DMS153 treated with DMSO at 0.1 percent for 48 hours (cell line): ENCODE measurements around the gene COX7A2.
A peak's percentile ranks its signal among the peaks of the same experiment; 100 is the strongest.

Experiments
- DNase-seq: peaks from one replicate; lab custom pipeline; 2025; ENCODE audit not compliant: unreplicated experiment; lab: John Stamatoyannopoulos, UW

Gene COX7A2

DNA sequence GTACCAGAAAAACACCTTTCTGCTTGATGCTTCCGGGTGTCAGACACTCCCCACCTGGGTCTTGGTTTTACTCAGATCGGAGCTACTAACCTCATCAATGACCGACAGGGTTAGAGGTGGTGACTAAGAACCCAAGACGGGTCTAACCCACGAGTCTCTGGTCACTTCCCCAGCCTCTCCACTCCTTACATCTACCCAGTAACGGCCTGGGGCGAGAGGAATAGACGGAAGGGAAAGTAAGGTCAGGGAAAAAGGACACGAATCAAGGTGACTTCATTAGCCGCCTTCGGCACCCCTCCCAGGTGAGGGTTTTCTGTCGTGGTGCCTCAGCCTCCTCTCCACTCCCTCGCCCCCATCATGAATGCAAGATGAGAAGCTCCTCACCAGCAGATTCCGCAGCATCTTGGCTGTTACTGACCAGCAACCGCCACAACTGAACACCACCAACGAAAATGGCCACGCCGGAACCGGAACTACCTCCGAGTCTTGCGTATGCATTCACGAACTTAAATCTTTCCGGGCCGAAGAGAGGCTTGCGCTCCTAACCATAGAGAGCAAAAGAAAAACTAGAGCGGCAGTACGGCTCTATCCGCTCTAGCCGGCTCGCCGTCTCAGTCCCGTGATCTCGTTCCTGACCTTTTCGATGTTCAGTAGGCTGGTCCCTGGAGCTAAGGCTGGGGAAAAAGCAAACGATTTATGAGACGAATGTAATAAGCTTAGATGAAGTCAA is at the start of gene COX7A2:
TSS of gene COX7A2 (minus strand) at position 469 of the 730 bp plus-strand sequence. CDS start at position 402, 67 bp downstream.
- peak; percentile 100 for DNase-seq

DNA sequence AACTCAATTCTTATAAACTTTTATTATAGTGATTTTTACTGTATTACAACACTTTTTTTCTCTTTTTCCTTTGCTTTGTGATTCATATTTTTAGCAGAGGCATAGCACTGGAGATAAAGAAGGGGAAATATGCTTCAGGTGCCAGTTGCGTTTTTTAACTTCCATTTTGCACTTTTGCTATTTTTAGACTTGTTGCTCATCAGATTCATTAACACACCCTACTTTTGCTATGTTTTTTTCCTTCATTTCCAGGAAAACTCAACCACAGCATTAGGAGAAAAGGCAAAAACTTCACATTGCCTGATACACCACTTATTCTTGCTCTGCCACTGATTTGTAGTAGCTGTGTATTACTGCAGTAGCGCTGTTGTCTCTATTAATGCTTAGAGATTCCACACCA is 49.0 kb upstream of the COX7A2 start:
- no peak for DNase-seq

GRCh38 chr6:75291744-75292143 is 48.1 kb upstream of the COX7A2 start:
- no peak for DNase-seq

DNA sequence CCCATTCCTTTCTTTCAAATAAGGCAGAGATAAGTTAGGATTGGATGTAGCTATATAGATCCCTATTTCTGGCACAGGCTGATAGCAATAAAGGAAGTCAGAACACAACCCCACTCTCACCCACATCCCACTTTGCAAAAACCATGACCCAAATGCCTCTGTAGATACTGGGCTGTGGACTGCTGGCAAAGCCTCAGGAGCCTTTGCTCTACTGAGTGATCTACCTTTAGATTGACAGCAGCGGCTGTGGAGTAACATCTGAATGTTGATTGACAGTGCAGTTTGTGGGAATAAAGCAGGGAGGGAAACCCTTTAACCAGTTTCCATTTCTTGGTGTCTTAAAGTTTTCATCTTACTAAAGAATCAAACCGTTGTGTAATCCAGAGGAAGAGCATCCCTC is 47.7 kb upstream of the COX7A2 start:
- no peak for DNase-seq

DNA sequence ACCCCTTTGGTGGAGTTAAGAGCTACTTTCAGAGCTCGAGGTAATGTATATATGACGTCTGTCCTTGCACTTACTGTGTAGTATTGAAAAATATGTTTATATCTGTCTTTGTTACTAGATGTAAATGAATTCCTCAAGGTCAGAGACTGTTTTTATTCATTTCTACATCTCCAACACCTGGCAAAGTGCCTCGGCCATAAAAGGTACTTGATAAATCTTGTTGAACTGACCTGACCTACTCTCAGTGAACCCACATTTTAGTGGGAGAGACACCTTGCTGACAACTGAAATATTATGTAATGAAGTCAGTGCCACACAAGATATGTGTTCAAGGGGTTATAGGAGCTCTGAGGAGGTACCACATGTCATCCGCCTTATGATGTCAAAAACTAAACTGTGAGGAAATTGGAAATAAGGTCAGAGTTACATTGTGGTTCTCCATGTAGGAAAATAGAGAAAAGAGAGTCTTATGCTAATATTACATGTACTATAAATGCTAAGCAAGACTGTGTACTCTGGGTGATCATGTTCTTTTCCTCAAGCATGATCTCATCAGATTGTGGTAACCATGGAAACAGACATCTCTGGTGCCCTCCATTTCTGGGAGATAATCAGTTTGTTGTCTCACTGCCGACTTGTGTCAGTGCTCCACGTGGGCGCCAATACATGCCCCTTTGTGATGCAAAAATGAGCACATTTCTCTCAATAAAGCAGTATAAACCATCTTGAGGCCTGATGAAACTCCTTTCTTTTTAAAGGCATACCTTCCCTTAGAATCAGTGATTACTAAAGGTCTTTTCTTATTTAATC is 46.7 kb upstream of the COX7A2 start:
- no peak for DNase-seq

GRCh38 chr6:75288023-75288422 is 44.4 kb upstream of the COX7A2 start:
- DNase-seq: no peak

- DNase-seq: no peak
Measured at GRCh38 chr6:75287424-75287823, 43.8 kb upstream of the COX7A2 start.

DNA sequence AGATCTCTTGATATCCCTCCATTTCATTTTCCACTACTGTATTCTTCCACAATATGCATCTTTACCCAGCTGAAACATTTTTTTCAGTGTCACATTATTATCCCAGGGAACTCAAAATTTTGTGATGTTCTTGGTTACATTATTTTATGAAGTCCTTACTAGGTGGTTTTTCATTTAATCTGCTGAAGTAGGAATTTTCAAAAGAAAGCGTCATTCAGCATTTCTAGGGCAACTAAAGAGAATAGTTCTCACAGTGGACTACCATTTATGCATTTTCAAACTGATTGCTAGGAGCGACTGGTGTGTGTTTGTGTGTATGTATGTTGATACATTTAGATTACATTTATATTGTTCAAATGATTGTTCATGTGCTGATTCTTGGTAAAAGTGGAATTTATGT is 43.4 kb upstream of the COX7A2 start:
- no peak for DNase-seq

DNA sequence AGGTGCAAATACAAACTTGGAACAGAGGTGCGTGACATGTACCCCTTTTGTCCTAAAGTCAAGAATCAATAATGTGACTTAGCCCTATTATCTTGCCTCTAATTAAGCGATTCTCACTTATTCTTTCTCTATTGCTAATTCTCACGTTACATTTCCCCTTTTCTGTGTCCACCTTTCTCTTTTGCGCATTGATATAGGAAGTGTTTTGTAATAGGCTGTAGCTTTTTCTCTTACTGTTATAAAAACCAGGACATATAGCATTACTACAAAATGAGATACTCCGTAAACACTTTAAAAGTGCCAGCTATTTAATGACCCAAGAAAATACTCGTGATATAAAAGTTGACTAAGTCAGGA is 41.7 kb upstream of the COX7A2 start:
- DNase-seq: no peak

- DNase-seq: peak; percentile 100
Measured at GRCh38 chr6:75284632-75285282, 41.2 kb upstream of the COX7A2 start, which contains the start of gene TMEM30A. Gene TMEM30A (minus strand): TSS chr6:75284792. CDS start chr6:75284638, 154 bp downstream.

GRCh38 chr6:75283907-75284631 is 40.5 kb upstream of the COX7A2 start:
- DNase-seq: peak; percentile 45

DNA sequence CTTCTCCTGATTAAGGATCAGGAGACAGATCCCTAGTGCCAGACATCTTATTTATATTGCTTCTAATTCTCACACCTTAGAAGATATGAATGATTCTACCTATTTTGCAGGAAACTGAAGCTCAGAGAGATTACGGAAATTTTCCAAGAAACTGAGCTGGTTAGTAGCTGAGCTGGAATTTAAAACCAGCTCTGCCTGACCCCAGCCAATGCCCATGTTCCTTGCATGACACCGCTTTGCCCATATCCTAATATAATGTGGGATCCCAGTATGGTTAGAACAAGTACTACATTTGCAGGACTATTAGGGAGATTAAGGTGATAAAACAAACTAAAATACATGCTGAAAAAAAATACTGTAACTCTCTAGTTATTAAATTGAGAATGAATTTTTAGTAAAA is 39.1 kb upstream of the COX7A2 start:
- DNase-seq: no peak

DNA sequence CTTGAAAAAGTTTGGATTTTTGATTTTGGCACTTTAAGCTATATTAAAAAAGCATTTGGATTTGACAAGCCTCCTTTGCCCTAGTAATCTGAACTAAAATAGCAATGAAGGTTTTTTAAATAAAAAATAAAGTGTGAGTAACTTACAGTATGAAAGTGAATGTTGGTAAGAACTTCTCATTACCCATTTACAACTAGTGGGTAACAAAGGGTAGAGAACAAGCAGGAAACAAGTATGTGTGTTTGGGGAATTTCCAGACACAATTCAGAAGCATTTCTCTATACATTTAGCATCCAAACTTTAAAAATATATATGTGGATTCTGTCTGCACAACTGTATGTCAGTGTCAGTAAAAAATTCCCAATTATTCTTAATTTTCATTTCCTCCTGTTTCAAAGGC is 38.1 kb upstream of the COX7A2 start:
- no peak for DNase-seq

- DNase-seq: no peak
Measured at GRCh38 chr6:75280131-75280855, 36.7 kb upstream of the COX7A2 start.

DNA sequence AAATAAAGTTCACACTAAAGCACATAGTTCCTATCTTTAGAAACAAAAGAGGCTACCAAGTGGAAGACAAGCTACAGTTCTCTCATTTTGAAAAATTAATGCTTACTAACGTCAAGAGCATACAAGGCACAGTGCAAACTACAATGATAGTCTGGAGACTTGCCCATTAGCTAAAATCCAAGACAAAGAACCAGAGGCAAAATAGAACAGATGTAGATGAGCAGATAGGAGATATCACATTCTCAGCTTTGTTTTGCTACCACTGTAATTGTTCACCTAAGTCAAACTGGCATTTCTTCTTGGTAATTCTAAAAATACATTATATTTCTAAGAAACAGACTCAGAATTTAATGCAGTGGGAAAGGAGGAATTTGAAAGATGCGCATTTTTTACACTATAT is 35.8 kb upstream of the COX7A2 start:
- DNase-seq: no peak

GRCh38 chr6:75278474-75279077 is 35.0 kb upstream of the COX7A2 start:
- no peak for DNase-seq

DNA sequence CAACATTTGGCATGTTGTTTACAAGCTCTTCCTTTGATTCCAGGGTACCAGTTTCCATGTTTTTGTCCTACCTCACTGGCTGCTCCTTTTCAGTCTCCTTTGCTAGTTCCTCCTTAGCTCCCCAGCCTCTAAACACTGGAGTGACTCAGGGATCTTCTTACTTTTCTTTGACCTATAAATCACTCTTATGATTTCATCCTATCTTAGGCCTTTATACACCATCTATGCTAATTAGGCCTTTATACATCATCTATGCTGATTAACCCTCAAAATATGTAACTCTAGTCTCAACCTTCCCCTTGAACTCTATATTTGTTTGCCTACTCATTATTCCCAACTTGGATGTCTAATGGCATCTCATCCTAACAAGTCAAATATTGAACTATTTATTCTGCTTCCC is 31.5 kb upstream of the COX7A2 start:
- no peak for DNase-seq

DNA sequence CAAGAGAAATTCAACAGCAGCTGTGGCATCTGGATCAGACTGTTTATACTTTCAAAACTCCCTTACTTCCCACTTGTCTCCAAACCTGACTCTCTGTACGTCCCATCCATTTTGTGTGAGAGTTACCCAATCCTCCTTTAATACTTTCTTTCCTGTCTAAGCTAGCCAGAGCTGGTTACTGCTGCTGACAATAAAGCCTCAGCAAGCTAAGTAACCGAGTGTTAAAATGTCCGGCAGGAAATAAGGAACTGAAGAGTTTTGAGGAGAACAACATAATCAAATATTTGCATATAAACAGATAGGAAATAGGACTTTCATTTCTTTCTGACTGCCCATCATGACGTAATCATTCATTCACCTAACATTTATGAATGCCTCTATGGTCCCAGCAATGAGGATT is 29.4 kb upstream of the COX7A2 start:
- no peak for DNase-seq

GRCh38 chr6:75272145-75272840 is 28.7 kb upstream of the COX7A2 start:
- no peak for DNase-seq

- no peak for DNase-seq
Measured at GRCh38 chr6:75268988-75269354, 25.4 kb upstream of the COX7A2 start.
